Dedifferentiated amniotic fluid mesenchymal stem cell (primary cell): ENCODE results near the gene ENOX1.
A peak's percentile ranks its signal among the peaks of the same experiment; 100 is the strongest.

ENCODE experiments used
- DNase-seq: peaks from one replicate; pipeline ENCODE4 v3.0.0-alpha.2; 2016; ENCODE audit errors: extremely low spot score

The ENOX1 gene

GRCh38 chr13:43744261-43745031 lies 42.3 kb downstream of the ENOX1 start:
- DNase-seq: no peak

- no peak for DNase-seq
Measured at GRCh38 chr13:43742911-43743310, 43.9 kb downstream of the ENOX1 start.

GRCh38 chr13:43737392-43737923 lies 49.3 kb downstream of the ENOX1 start:
- DNase-seq: no peak

GRCh38 chr13:43732726-43733125 lies 54.0 kb downstream of the ENOX1 start:
- no peak for DNase-seq

- DNase-seq: no peak
Measured at GRCh38 chr13:43731296-43731695, 55.5 kb downstream of the ENOX1 start.

- DNase-seq: no peak
Measured at GRCh38 chr13:43730642-43731041, 56.1 kb downstream of the ENOX1 start.

GRCh38 chr13:43728421-43728820 lies 58.4 kb downstream of the ENOX1 start:
- DNase-seq: no peak

GRCh38 chr13:43727856-43728255 lies 58.9 kb downstream of the ENOX1 start:
- no peak for DNase-seq

GRCh38 chr13:43725460-43725859 lies 61.3 kb downstream of the ENOX1 start:
- DNase-seq: no peak

GRCh38 chr13:43720780-43721397 lies 65.9 kb downstream of the ENOX1 start:
- DNase-seq: no peak

GRCh38 chr13:43698758-43699157 lies 88.0 kb downstream of the ENOX1 start:
- DNase-seq: no peak

GRCh38 chr13:43698009-43698408 lies 88.8 kb downstream of the ENOX1 start:
- DNase-seq: no peak

GRCh38 chr13:43697323-43697722 lies 89.4 kb downstream of the ENOX1 start:
- no peak for DNase-seq

GRCh38 chr13:43694146-43694664 lies 92.6 kb downstream of the ENOX1 start:
- DNase-seq: no peak

GRCh38 chr13:43693639-43694038 lies 93.1 kb downstream of the ENOX1 start:
- no peak for DNase-seq

GRCh38 chr13:43688227-43688907 lies 98.4 kb downstream of the ENOX1 start:
- no peak for DNase-seq

- DNase-seq: no peak
Measured at GRCh38 chr13:43687038-43687437, 99.7 kb downstream of the ENOX1 start.

- DNase-seq: peak; percentile 85
Measured at GRCh38 chr13:43686557-43686956, 100.2 kb downstream of the ENOX1 start.

- no peak for DNase-seq
Measured at GRCh38 chr13:43684963-43685725, 101.6 kb downstream of the ENOX1 start.

GRCh38 chr13:43682701-43683100 lies 104.1 kb downstream of the ENOX1 start:
- DNase-seq: no peak

- no peak for DNase-seq
Measured at GRCh38 chr13:43676320-43676719, 110.5 kb downstream of the ENOX1 start.

- DNase-seq: no peak
Measured at GRCh38 chr13:43675577-43675976, 111.2 kb downstream of the ENOX1 start.
